Central memory CD8-positive, alpha-beta T cell (primary cell): Measurements from ENCODE around the gene SLC40A1.

Source experiments
- ATAC-seq: fragments of 150-1000 bp; cut with Tn5 transposase; replicated peaks from 2 replicates; pipeline ENCODE4 v1.10.0; 2022; ENCODE audit warnings: mild to moderate bottlenecking, moderate FRiP score, moderate number of reproducible peaks; ENCODE audit not compliant: poor library complexity, severe bottlenecking; ENCODE audit errors: extremely low read depth
- DNase-seq, 2 donors: peaks; one replicate each; pipeline ENCODE4 v3.0.0; 2021; ENCODE audit warnings: low spot score in 2 of 2
- H3K27ac Mint-ChIP-seq: one replicate; pipeline ENCODE4 v1.8.0; 2022; ENCODE audit warnings: low read depth, mild to moderate bottlenecking, moderate library complexity, mixed read lengths
- H3K27me3 Mint-ChIP-seq: one replicate; pipeline ENCODE4 v1.8.0; 2022; ENCODE audit warnings: mixed read lengths
- H3K36me3 Mint-ChIP-seq: one replicate; pipeline ENCODE4 v1.8.0; 2022; ENCODE audit warnings: mild to moderate bottlenecking, moderate library complexity, mixed read lengths; ENCODE audit not compliant: insufficient read depth
- H3K4me1 Mint-ChIP-seq: one replicate; pipeline ENCODE4 v1.8.0; 2022; ENCODE audit warnings: mixed read lengths
- H3K4me3 Mint-ChIP-seq: one replicate; pipeline ENCODE4 v1.8.0; 2022; ENCODE audit warnings: mild to moderate bottlenecking, moderate library complexity, mixed read lengths
- H3K9me3 Mint-ChIP-seq: one replicate; pipeline ENCODE4 v1.8.0; 2022; ENCODE audit warnings: mixed read lengths

SLC40A1 gene

GRCh38 chr2:189522435-189523151 is 58.0 kb downstream of the SLC40A1 start:
- DNase-seq, result no peak
- ATAC-seq, result no peak
- Mint-ChIP-seq H3K27me3 (peaks cover 11% of the 10 kb centered on the region), H3K27ac (no peak overlapping the region), H3K4me1 (no peaks in the 10 kb centered on the region), H3K9me3 (no peaks in the 10 kb centered on the region), H3K4me3 (no peak overlapping the region), H3K36me3 (peaks cover 2% of the 10 kb centered on the region)

- Mint-ChIP-seq H3K4me3 (no peak overlapping the region), H3K4me1 (no peaks in the 10 kb centered on the region), H3K9me3 (no peaks in the 10 kb centered on the region), H3K27me3 (peaks cover 7% of the 10 kb centered on the region), H3K36me3 (no peaks in the 10 kb centered on the region), H3K27ac (no peak overlapping the region)
- ATAC-seq (no peak), DNase-seq (no peak)
These were observed 58.7 kb downstream of the SLC40A1 start for GRCh38 chr2:189521699-189522434.

- no peak overlapping the region for H3K4me3 Mint-ChIP-seq
- no peaks in the 10 kb centered on the region for H3K9me3 Mint-ChIP-seq
- H3K36me3 Mint-ChIP-seq, result no peaks in the 10 kb centered on the region
- DNase-seq (no peak), ATAC-seq (no peak)
- H3K4me1 Mint-ChIP-seq, result no peaks in the 10 kb centered on the region
- no peak overlapping the region for H3K27ac Mint-ChIP-seq
- H3K27me3 Mint-ChIP-seq, result peaks cover 9% of the 10 kb centered on the region
These were observed 60.8 kb downstream of the SLC40A1 start for GRCh38 chr2:189519631-189520387.

GRCh38 chr2:189517847-189518535 is 62.6 kb downstream of the SLC40A1 start:
- DNase-seq (no peak), ATAC-seq (no peak)
- H3K27me3 Mint-ChIP-seq, result peaks cover 23% of the 10 kb centered on the region
- H3K4me3 Mint-ChIP-seq, result no peak overlapping the region
- H3K36me3 Mint-ChIP-seq, result no peaks in the 10 kb centered on the region
- no peak overlapping the region for H3K27ac Mint-ChIP-seq
- H3K9me3 Mint-ChIP-seq, result no peaks in the 10 kb centered on the region
- no peaks in the 10 kb centered on the region for H3K4me1 Mint-ChIP-seq

GRCh38 chr2:189516546-189516945 is 64.0 kb downstream of the SLC40A1 start:
- Mint-ChIP-seq H3K4me1 (no peaks in the 10 kb centered on the region), H3K4me3 (no peak overlapping the region), H3K27ac (no peak overlapping the region), H3K9me3 (no peaks in the 10 kb centered on the region), H3K27me3 (peaks cover 25% of the 10 kb centered on the region), H3K36me3 (no peaks in the 10 kb centered on the region)
- ATAC-seq (no peak), DNase-seq (no peak)

GRCh38 chr2:189515264-189515663 is 65.3 kb downstream of the SLC40A1 start:
- Mint-ChIP-seq H3K4me3 (no peak overlapping the region), H3K9me3 (no peaks in the 10 kb centered on the region), H3K36me3 (no peaks in the 10 kb centered on the region), H3K4me1 (no peaks in the 10 kb centered on the region), H3K27ac (no peak overlapping the region), H3K27me3 (peaks cover 25% of the 10 kb centered on the region)
- DNase-seq (no peak), ATAC-seq (no peak)

- no peaks in the 10 kb centered on the region for H3K4me1 Mint-ChIP-seq
- ATAC-seq, result no peak
These were observed 66.5 kb downstream of the SLC40A1 start for GRCh38 chr2:189514104-189514503.

GRCh38 chr2:189512879-189513278 is 67.7 kb downstream of the SLC40A1 start:
- Mint-ChIP-seq H3K4me1 (no peaks in the 10 kb centered on the region), H3K27me3 (peaks cover 25% of the 10 kb centered on the region), H3K27ac (no peak overlapping the region), H3K36me3 (no peaks in the 10 kb centered on the region), H3K4me3 (no peak overlapping the region), H3K9me3 (peaks cover 6% of the 10 kb centered on the region)
- DNase-seq (no peak), ATAC-seq (no peak)

More at GRCh38 chr2:189514104-189514503, 66.5 kb downstream of the SLC40A1 start:
- Mint-ChIP-seq H3K36me3 (no peaks in the 10 kb centered on the region), H3K4me3 (no peak overlapping the region), H3K27me3 (peaks cover 25% of the 10 kb centered on the region), H3K27ac (no peak overlapping the region), H3K9me3 (peaks cover 1% of the 10 kb centered on the region)
- no peak for DNase-seq

- no peak overlapping the region for H3K4me3 Mint-ChIP-seq
These were observed 68.6 kb downstream of the SLC40A1 start for GRCh38 chr2:189511960-189512319.

GRCh38 chr2:189511210-189511959 is 69.2 kb downstream of the SLC40A1 start:
- Mint-ChIP-seq H3K27ac (no peak overlapping the region), H3K27me3 (peaks cover 25% of the 10 kb centered on the region), H3K4me3 (no peak overlapping the region), H3K4me1 (no peaks in the 10 kb centered on the region), H3K9me3 (peaks cover 6% of the 10 kb centered on the region), H3K36me3 (no peaks in the 10 kb centered on the region)
- DNase-seq, result no peak
- ATAC-seq, result no peak

More at GRCh38 chr2:189511960-189512319, 68.6 kb downstream of the SLC40A1 start:
- H3K36me3 Mint-ChIP-seq, result no peaks in the 10 kb centered on the region
- H3K4me1 Mint-ChIP-seq, result no peaks in the 10 kb centered on the region
- DNase-seq, result no peak
- peaks cover 6% of the 10 kb centered on the region for H3K9me3 Mint-ChIP-seq
- peaks cover 25% of the 10 kb centered on the region for H3K27me3 Mint-ChIP-seq
- no peak overlapping the region for H3K27ac Mint-ChIP-seq
- ATAC-seq, result no peak
